OCI-LY1 (cell line): Measurements from ENCODE around the gene PGAM2.

Source experiments
- H2AFZ ChIP-seq: fragments of 200-600 bp; sonication (generic), shearing (Covaris generic); 2 replicates; pipeline ENCODE4 v1.6.0; 2014; ENCODE audit warnings: antibody characterized with exemption, mild to moderate bottlenecking, low read length
- H3F3A ChIP-seq: fragments of 200-600 bp; sonication (generic), shearing (Covaris generic); 2 replicates; pipeline ENCODE4 v1.6.0; 2014; ENCODE audit warnings: mild to moderate bottlenecking, antibody characterized with exemption, low read length, moderate library complexity; ENCODE audit not compliant: insufficient read depth
- H3K27ac ChIP-seq: fragments of 200-600 bp; sonication (generic); 2 replicates; pipeline ENCODE4 v1.5.1; 2014; ENCODE audit warnings: low read length, mixed run types, mild to moderate bottlenecking, low read depth; ENCODE audit not compliant: poor library complexity, severe bottlenecking
- H3K27me3 ChIP-seq: fragments of 200-600 bp; sonication (generic); 2 replicates; pipeline ENCODE4 v1.6.0; 2014; ENCODE audit warnings: antibody characterized with exemption, mild to moderate bottlenecking, low read length, moderate library complexity; ENCODE audit not compliant: insufficient read depth
- H3K36me3 ChIP-seq: fragments of 200-600 bp; sonication (generic); 2 replicates; pipeline ENCODE4 v1.6.1; 2014; ENCODE audit warnings: mild to moderate bottlenecking, antibody characterized with exemption, low read length, moderate library complexity, mixed read lengths; ENCODE audit not compliant: insufficient read depth
- H3K4me1 ChIP-seq: fragments of 200-600 bp; sonication (generic); 2 replicates; pipeline ENCODE4 v1.5.1; 2014; ENCODE audit warnings: mild to moderate bottlenecking, low read length, moderate library complexity; ENCODE audit not compliant: insufficient read depth, severe bottlenecking
- H3K4me2 ChIP-seq: fragments of 200-600 bp; sonication (generic), shearing (Covaris generic); 2 replicates; pipeline ENCODE4 v1.6.1; 2014; ENCODE audit warnings: low read length
- H3K4me3 ChIP-seq: fragments of 200-600 bp; sonication (generic); 2 replicates; pipeline ENCODE4 v1.5.1; 2014; ENCODE audit warnings: low read length, low read depth, mild to moderate bottlenecking, mixed read lengths; ENCODE audit not compliant: poor library complexity, severe bottlenecking
- H3K79me2 ChIP-seq: fragments of 200-600 bp; shearing (Covaris generic); 2 replicates; pipeline ENCODE4 v1.6.1; 2016; ENCODE audit warnings: mixed run types, low read length, mixed read lengths; ENCODE audit not compliant: insufficient read depth
- H3K9ac ChIP-seq: fragments of 200-600 bp; sonication (generic), shearing (Covaris generic); 2 replicates; pipeline ENCODE4 v1.6.1; 2014; ENCODE audit warnings: mild to moderate bottlenecking, low read length, mixed read lengths
- H3K9me2 ChIP-seq: fragments of 200-600 bp; sonication (generic), shearing (Covaris generic); 2 replicates; pipeline ENCODE4 v1.6.1; 2014; ENCODE audit warnings: low read depth, mild to moderate bottlenecking, low read length, mixed read lengths
- H3K9me3 ChIP-seq: fragments of 200-600 bp; shearing (Covaris generic); 2 replicates; pipeline ENCODE4 v1.6.1; 2014; ENCODE audit warnings: low read length, mixed read lengths
- H4K20me1 ChIP-seq: fragments of 200-600 bp; sonication (generic), shearing (Covaris generic); 2 replicates; pipeline ENCODE4 v1.6.0; 2016; ENCODE audit warnings: mild to moderate bottlenecking, low read length; ENCODE audit not compliant: insufficient read depth
- CTCF ChIP-seq: fragments of 200-600 bp; sonication (generic), shearing (Covaris generic); IDR thresholded peaks from 2 replicates; pipeline ENCODE4 v1.5.1; 2017; ENCODE audit warnings: mild to moderate bottlenecking, antibody characterized with exemption, low read length, moderate library complexity, mixed read lengths
- EZH2 ChIP-seq: fragments of 200-600 bp; sonication (generic), shearing (Covaris generic); IDR thresholded peaks from 2 replicates; pipeline ENCODE4 v1.8.0; 2017; ENCODE audit warnings: borderline replicate concordance, mixed run types, mild to moderate bottlenecking, antibody characterized with exemption, low read length, moderate library complexity, mixed read lengths

The PGAM2 gene

DNA sequence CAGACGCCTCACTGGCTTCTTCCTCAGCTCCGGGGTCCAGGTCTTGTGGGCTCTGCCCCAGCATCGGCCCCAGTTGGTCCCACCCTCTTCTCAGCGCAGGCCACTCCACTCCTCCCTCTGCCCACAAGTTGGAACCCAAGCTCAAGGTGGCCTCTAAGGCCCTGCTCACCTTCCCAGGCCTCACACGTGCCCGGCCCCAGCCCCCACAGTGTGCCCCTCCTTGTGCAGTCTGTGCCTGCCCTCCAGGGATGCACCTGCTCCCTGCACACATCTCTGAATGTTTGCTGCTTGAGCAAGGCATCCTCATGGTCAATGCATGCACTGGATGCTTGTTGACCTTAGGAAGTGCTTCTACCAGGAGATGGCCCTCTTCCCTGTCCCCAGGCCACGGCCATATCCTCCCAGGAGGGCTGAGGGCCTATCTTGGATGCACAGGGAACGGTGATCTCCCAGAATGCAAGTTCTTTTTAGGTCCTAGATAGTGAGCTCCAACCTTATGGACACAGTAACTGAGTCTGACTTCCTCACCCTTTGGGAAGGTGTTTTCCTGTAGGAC, 31.0 kb upstream of the PGAM2 start:
- Histone ChIP-seq H3K36me3 (no peaks in the 10 kb centered on the region), H3K79me2 (no peaks in the 10 kb centered on the region), H2AFZ (no peak overlapping the region), H3K9me2 (no peaks in the 10 kb centered on the region), H3K27ac (peak overlapping the region; percentile 96), H3K4me3 (no peak overlapping the region), H3K4me1 (peaks cover 92% of the 10 kb centered on the region), H3K9ac (peak overlapping the region; percentile 61), H3K27me3 (no peaks in the 10 kb centered on the region), H3K9me3 (no peaks in the 10 kb centered on the region), H3F3A (peaks cover 12% of the 10 kb centered on the region; the same call in 1 of the 2 replicates), H3K4me2 (peak overlapping the region; percentile 44), H4K20me1 (no peaks in the 10 kb centered on the region)
- TF ChIP-seq CTCF (no peak; the same call in 1 of the 2 replicates), EZH2 (no peak)

DNA sequence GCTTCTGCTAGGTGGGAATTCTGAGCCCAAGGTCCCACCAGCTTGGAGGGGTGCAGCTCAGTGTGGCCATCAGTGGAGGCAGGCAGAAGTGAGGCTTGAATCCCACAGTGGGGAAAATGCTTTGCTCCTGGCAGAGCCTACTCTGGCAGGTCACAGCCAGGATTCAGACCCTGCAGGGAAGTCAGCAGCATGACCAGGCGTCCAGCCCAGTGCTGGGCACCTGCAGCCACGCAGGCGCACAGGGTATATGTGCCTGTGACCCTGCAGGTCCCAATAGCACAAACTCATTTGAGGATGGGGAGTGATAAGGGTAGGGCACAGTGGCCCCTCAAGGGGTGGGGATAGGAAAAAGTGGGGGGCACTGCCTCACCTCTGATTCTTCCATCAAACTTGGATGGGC, 30.4 kb upstream of the PGAM2 start:
- peak overlapping the region; percentile 96 for H3K27ac ChIP-seq
- peak overlapping the region; percentile 61 for H3K9ac ChIP-seq
- no peaks in the 10 kb centered on the region for H4K20me1 ChIP-seq
- H3K4me3 ChIP-seq = peak overlapping the region; percentile 22
- H3F3A ChIP-seq = peaks cover 12% of the 10 kb centered on the region; the same call in 1 of the 2 replicates
- TF ChIP-seq CTCF (no peak), EZH2 (no peak)
- H2AFZ ChIP-seq = no peak overlapping the region
- peak overlapping the region; percentile 44 for H3K4me2 ChIP-seq
- no peaks in the 10 kb centered on the region for H3K27me3 ChIP-seq
- no peaks in the 10 kb centered on the region for H3K36me3 ChIP-seq
- no peaks in the 10 kb centered on the region for H3K79me2 ChIP-seq
- no peaks in the 10 kb centered on the region for H3K9me3 ChIP-seq
- H3K4me1 ChIP-seq = peaks cover 86% of the 10 kb centered on the region
- H3K9me2 ChIP-seq = no peaks in the 10 kb centered on the region

- no peak overlapping the region for H2AFZ ChIP-seq
- no peaks in the 10 kb centered on the region for H3K79me2 ChIP-seq
- peaks cover 12% of the 10 kb centered on the region; the same call in 1 of the 2 replicates for H3F3A ChIP-seq
- no peaks in the 10 kb centered on the region for H3K9me3 ChIP-seq
- no peaks in the 10 kb centered on the region for H3K36me3 ChIP-seq
- TF ChIP-seq CTCF (no peak), EZH2 (no peak)
- peaks cover 79% of the 10 kb centered on the region for H3K4me1 ChIP-seq
- peak overlapping the region; percentile 22 for H3K4me3 ChIP-seq
- H4K20me1 ChIP-seq = no peaks in the 10 kb centered on the region
- H3K4me2 ChIP-seq = peak overlapping the region; percentile 44
- no peaks in the 10 kb centered on the region for H3K27me3 ChIP-seq
- peak overlapping the region; percentile 96 for H3K27ac ChIP-seq
- H3K9ac ChIP-seq = peak overlapping the region; percentile 61
- H3K9me2 ChIP-seq = no peaks in the 10 kb centered on the region
Measured at GRCh38 chr7:44094883-44095592, 29.7 kb upstream of the PGAM2 start.
